ENCODE data around the gene PTPN5. TPM values are rescaled to one million over a fixed set of nuclear protein-coding genes. Genes with fewer than 3 reads are reported as not detected.

Gene PTPN5
- total RNA-seq, 2 donors from 2014 or later = 0.77 to 4.8 TPM

GRCh38 chr11:18770479-18771125, 21.0 kb downstream of the PTPN5 start:
- Histone ChIP-seq H3K9me3 (no peaks in the 10 kb centered on the region), H3K27ac (no peak overlapping the region), H3K36me3 (no peaks in the 10 kb centered on the region), H3K4me3 (no peak overlapping the region), H3K27me3 (replicated peaks; ENCODE audit: insufficient read depth) (no peaks in the 10 kb centered on the region), H3K4me1 (replicated peaks) (no peaks in the 10 kb centered on the region)
- DNase-seq (ENCODE audit: low spot score) = no peak
- WGBS = 72% methylated on average over 9 of the region's 11 CpGs
- TF ChIP-seq POLR2AphosphoS5 (IDR thresholded peaks at IDR 0.05) (no peak), CTCF (IDR thresholded peaks at IDR 0.05) (no peak), POLR2A (IDR thresholded peaks at IDR 0.05) (no peak)
- intact Hi-C loops (cut with DNase I) = no loop called here

GRCh38 chr11:18769802-18770456, 21.7 kb downstream of the PTPN5 start:
- Histone ChIP-seq H3K4me3 (no peak overlapping the region), H3K27me3 (replicated peaks; ENCODE audit: insufficient read depth) (no peaks in the 10 kb centered on the region), H3K9me3 (no peaks in the 10 kb centered on the region), H3K4me1 (replicated peaks) (no peaks in the 10 kb centered on the region), H3K36me3 (no peaks in the 10 kb centered on the region), H3K27ac (no peak overlapping the region)
- no peak for TF ChIP-seq POLR2A (IDR thresholded peaks at IDR 0.05)
- TF ChIP-seq CTCF (IDR thresholded peaks at IDR 0.05) = no peak
- no peak for TF ChIP-seq POLR2AphosphoS5 (IDR thresholded peaks at IDR 0.05)
- intact Hi-C loops (cut with DNase I) = no loop called here
- 43% methylated on average over 8 of the region's 8 CpGs for WGBS
- no peak for DNase-seq (ENCODE audit: low spot score)

- Histone ChIP-seq H3K4me1 (replicated peaks) (no peaks in the 10 kb centered on the region), H3K27ac (no peak overlapping the region), H3K4me3 (no peak overlapping the region), H3K36me3 (no peaks in the 10 kb centered on the region), H3K27me3 (replicated peaks; ENCODE audit: insufficient read depth) (no peaks in the 10 kb centered on the region), H3K9me3 (no peaks in the 10 kb centered on the region)
- intact Hi-C loops (cut with DNase I) = no loop called here
- TF ChIP-seq POLR2AphosphoS5 (IDR thresholded peaks at IDR 0.05) (no peak), POLR2A (IDR thresholded peaks at IDR 0.05) (no peak), CTCF (IDR thresholded peaks at IDR 0.05) (no peak)
- no peak for DNase-seq (ENCODE audit: low spot score)
- 84% methylated on average over 5 of the region's 5 CpGs for WGBS
Measured at GRCh38 chr11:18768978-18769377, 22.6 kb downstream of the PTPN5 start.

GRCh38 chr11:18768472-18768901, 23.1 kb downstream of the PTPN5 start:
- 54% methylated on average over 4 of the region's 4 CpGs for WGBS
- H3K27me3 ChIP-seq (replicated peaks; ENCODE audit: insufficient read depth) = no peaks in the 10 kb centered on the region
- H3K27ac ChIP-seq = no peak overlapping the region
- DNase-seq (ENCODE audit: low spot score) = no peak
- H3K9me3 ChIP-seq = no peaks in the 10 kb centered on the region
- no peak overlapping the region for H3K4me3 ChIP-seq
- no peaks in the 10 kb centered on the region for H3K36me3 ChIP-seq
- TF ChIP-seq CTCF (IDR thresholded peaks at IDR 0.05) (no peak), POLR2A (IDR thresholded peaks at IDR 0.05) (no peak), POLR2AphosphoS5 (IDR thresholded peaks at IDR 0.05) (no peak)
- intact Hi-C loops (cut with DNase I) = no loop called here
- no peaks in the 10 kb centered on the region for H3K4me1 ChIP-seq (replicated peaks)

GRCh38 chr11:18766015-18766414, 25.6 kb downstream of the PTPN5 start:
- H3K4me3 ChIP-seq = no peak overlapping the region
- DNase-seq (ENCODE audit: low spot score) = no peak
- H3K36me3 ChIP-seq = no peaks in the 10 kb centered on the region
- H3K4me1 ChIP-seq (replicated peaks) = no peaks in the 10 kb centered on the region
- WGBS = 93% methylated on average over 2 of the region's 2 CpGs
- intact Hi-C loops (cut with DNase I) = no loop called here
- TF ChIP-seq POLR2AphosphoS5 (IDR thresholded peaks at IDR 0.05) (no peak), CTCF (IDR thresholded peaks at IDR 0.05) (no peak), POLR2A (IDR thresholded peaks at IDR 0.05) (no peak)
- no peaks in the 10 kb centered on the region for H3K9me3 ChIP-seq
- no peaks in the 10 kb centered on the region for H3K27me3 ChIP-seq (replicated peaks; ENCODE audit: insufficient read depth)
- H3K27ac ChIP-seq = no peak overlapping the region

All from prostate gland (tissue), 2 donors.